Glutamatergic neuron (in vitro differentiated cells): Measurements from ENCODE around the gene ECE2. TPM values are rescaled to one million over a fixed set of nuclear protein-coding genes. Genes with fewer than 3 reads are reported as not detected.

ENCODE experiments used
- DNase-seq: peaks from one replicate; pipeline ENCODE4 v3.0.0; 2022
- H3K27ac Mint-ChIP-seq: one replicate; pipeline ENCODE4 v1.8.0; 2020; ENCODE audit warnings: mild to moderate bottlenecking, mixed read lengths, inconsistent platforms; ENCODE audit not compliant: unreplicated experiment
- H3K27me3 Mint-ChIP-seq: one replicate; pipeline ENCODE4 v1.8.0; 2020; ENCODE audit warnings: mild to moderate bottlenecking, moderate library complexity, mixed read lengths, inconsistent platforms; ENCODE audit not compliant: unreplicated experiment
- H3K36me3 Mint-ChIP-seq: one replicate; pipeline ENCODE4 v1.8.0; 2020; ENCODE audit warnings: mild to moderate bottlenecking, mixed read lengths, inconsistent platforms; ENCODE audit not compliant: unreplicated experiment
- H3K4me1 Mint-ChIP-seq: one replicate; pipeline ENCODE4 v1.8.0; 2020; ENCODE audit warnings: mild to moderate bottlenecking, low read depth, mixed read lengths, inconsistent platforms; ENCODE audit not compliant: unreplicated experiment
- H3K4me3 Mint-ChIP-seq: one replicate; pipeline ENCODE4 v1.8.0; 2020; ENCODE audit warnings: mild to moderate bottlenecking, mixed read lengths, inconsistent platforms; ENCODE audit not compliant: unreplicated experiment
- H3K9me3 Mint-ChIP-seq: one replicate; pipeline ENCODE4 v1.8.0; 2020; ENCODE audit warnings: mild to moderate bottlenecking, moderate library complexity, mixed read lengths, inconsistent platforms; ENCODE audit not compliant: unreplicated experiment
- total RNA-seq: library from RNA; stranded (reverse); fragmentation: NEBNext Ultra II Directional; extraction: Animal tissue kit (Norgen Biotek cat#: 25700); gene quantifications from one replicate; pipeline ENCODE4 v1.2.1, GENCODE V29; 2021; ENCODE audit not compliant: unreplicated experiment
- TF ChIP-seq, protein P1 (sequence below): fragments of 200-600 bp; sonication (generic); IDR thresholded peaks from one replicate; pipeline ENCODE4 v1.5.0; 2021; ENCODE audit not compliant: partially characterized antibody, unreplicated experiment

The ECE2 gene
- total RNA-seq, 1 donor from 2014 or later, result 1.6 TPM

DNA sequence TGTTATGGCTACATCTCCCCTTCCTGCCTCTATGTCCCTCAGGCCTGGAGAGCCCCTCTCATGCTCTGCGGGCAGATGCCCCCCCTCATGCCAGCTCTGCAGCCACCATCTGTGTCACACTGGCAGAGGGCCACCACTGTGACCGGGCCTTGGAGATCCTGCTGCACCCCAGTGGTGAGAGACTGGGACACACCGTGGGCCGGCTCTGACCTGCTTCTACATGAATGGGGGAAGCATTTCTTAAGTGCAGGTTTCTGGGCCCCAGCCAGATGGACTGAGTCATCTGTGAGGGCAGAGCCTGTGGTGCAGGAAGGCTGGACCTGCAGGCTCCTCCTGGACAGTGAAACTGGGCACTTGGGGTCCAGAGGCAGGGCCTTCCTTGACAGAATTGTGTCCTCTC lies 41.6 kb upstream of the ECE2 start:
- DNase-seq, result no peak
- Mint-ChIP-seq H3K9me3 (peaks cover 24% of the 10 kb centered on the region), H3K4me3 (peak overlapping the region; percentile 68), H3K4me1 (peaks cover 34% of the 10 kb centered on the region), H3K27me3 (peaks cover 17% of the 10 kb centered on the region), H3K27ac (peak overlapping the region; percentile 84), H3K36me3 (peaks cover 4% of the 10 kb centered on the region)
- TF ChIP-seq, protein P1, sequence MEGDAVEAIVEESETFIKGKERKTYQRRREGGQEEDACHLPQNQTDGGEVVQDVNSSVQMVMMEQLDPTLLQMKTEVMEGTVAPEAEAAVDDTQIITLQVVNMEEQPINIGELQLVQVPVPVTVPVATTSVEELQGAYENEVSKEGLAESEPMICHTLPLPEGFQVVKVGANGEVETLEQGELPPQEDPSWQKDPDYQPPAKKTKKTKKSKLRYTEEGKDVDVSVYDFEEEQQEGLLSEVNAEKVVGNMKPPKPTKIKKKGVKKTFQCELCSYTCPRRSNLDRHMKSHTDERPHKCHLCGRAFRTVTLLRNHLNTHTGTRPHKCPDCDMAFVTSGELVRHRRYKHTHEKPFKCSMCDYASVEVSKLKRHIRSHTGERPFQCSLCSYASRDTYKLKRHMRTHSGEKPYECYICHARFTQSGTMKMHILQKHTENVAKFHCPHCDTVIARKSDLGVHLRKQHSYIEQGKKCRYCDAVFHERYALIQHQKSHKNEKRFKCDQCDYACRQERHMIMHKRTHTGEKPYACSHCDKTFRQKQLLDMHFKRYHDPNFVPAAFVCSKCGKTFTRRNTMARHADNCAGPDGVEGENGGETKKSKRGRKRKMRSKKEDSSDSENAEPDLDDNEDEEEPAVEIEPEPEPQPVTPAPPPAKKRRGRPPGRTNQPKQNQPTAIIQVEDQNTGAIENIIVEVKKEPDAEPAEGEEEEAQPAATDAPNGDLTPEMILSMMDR, result no peak

DNA sequence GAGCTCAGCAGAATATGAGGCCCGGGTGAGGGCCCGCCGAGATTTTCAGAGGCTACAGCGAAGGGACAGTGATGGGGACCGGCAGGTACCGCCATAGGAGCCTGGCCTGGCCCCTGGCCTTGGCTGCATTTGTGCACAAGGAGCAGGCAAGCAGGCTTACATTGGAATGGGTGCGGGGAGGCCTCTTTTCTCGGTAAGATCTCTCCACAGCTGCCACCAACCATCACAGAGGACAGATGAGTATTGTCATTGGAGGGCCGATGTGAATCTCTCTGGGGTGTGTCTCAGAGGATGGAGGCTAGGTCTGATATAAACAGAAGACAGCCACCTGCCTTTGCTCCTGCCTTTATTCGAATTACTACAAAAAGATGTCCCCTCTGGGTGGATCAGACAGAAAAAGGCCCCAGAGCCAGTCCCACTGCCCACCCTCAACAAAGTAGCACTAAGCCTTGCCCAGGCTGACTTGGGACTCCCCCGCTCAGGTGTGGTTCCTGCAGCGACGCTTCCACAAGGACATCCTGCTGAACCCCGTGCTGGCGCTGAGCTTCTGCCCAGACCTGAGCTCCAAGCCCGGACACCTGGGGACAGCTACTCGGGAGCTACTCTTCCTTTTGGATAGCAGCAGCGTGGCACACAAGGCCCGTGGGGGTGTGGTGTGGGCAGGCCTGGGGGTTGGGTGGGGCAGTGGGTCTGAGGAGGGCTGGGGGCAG lies 41.0 kb upstream of the ECE2 start:
- DNase-seq, result no peak
- peaks cover 17% of the 10 kb centered on the region for H3K27me3 Mint-ChIP-seq
- peak overlapping the region; percentile 68 for H3K4me3 Mint-ChIP-seq

DNA sequence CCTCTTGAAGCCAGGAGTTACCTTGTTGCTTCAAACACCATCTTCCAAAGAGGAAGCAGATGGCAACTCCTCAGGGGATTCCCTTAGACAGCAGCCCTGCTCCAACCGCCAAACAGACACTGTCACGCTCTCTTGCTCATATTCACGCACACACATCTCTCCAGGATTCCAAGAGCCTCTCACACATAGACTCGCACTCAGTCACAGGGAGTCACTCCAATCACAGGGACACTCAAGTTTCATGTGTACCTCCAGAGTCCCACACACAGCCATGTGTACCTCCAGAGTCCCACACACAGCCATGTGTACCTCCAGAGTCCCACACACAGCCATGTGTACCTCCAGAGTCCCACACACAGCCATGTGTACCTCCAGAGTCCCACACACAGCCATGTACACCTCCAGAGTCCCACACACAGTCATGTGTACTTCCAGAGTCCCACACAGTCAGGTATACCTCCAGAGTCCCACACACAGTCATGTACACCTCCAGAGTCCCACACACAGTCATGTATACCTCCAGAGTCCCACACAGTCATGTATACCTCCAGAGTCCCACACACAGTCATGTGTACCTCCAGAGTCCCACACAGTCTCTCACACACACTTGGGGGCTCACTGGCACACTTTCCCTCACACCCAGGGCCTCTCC lies 40.3 kb upstream of the ECE2 start:
- H3K27me3 Mint-ChIP-seq, result peaks cover 19% of the 10 kb centered on the region
- no peak for DNase-seq
- peaks cover 4% of the 10 kb centered on the region for H3K36me3 Mint-ChIP-seq
- TF ChIP-seq, protein P1, result no peak
- H3K9me3 Mint-ChIP-seq, result peaks cover 26% of the 10 kb centered on the region
- H3K4me3 Mint-ChIP-seq, result peak overlapping the region; percentile 68
- peaks cover 34% of the 10 kb centered on the region for H3K4me1 Mint-ChIP-seq
- H3K27ac Mint-ChIP-seq, result peak overlapping the region; percentile 84

More for the DNA sequence above, 41.0 kb upstream of the ECE2 start:
- Mint-ChIP-seq H3K27ac (peak overlapping the region; percentile 84), H3K9me3 (peaks cover 24% of the 10 kb centered on the region), H3K36me3 (peaks cover 4% of the 10 kb centered on the region), H3K4me1 (peaks cover 34% of the 10 kb centered on the region)
- TF ChIP-seq, protein P1, result no peak

DNA sequence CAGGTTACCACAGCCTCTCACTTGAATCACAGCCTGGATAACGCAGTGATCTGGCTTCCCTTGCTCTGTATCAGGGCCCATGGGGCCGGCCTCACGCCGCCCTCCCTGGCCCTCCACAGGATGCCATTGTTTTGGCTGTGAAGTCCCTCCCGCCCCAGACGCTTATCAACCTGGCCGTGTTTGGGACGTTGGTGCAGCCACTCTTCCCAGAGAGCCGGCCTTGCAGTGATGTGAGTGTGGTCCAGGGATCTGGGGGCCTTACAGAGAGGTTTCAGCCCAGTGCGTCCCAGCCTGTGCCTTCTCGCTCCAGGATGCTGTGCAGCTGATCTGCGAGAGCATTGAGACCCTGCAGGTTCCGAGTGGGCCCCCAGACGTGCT lies 39.8 kb upstream of the ECE2 start:
- Mint-ChIP-seq H3K36me3 (peaks cover 4% of the 10 kb centered on the region), H3K9me3 (peaks cover 26% of the 10 kb centered on the region)

DNA sequence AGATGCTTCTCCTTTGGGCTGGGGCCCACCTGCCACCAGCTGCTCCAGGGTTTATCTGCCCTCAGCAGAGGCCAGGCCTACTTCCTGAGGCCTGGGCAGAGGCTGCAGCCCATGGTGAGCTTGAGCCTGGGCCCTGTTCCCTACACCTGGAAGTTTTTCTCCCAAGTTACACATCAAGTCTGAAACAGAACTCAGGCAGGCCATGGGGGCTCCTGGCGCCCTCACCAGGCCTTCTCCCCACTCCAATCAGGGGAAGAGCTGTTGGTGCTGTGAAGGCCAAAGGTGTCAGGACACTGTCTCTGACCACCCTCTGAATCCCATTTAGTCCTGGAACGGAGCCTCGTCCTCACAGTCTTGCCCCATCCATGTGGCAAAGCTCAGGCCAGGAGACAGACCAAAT lies 39.2 kb upstream of the ECE2 start:
- no peak overlapping the region for H3K4me3 Mint-ChIP-seq
- peaks cover 14% of the 10 kb centered on the region for H3K27me3 Mint-ChIP-seq
- H3K4me1 Mint-ChIP-seq, result peaks cover 34% of the 10 kb centered on the region
- TF ChIP-seq, protein P1, result no peak
- no peak for DNase-seq
- H3K27ac Mint-ChIP-seq, result peak overlapping the region; percentile 76
- peaks cover 22% of the 10 kb centered on the region for H3K9me3 Mint-ChIP-seq
- H3K36me3 Mint-ChIP-seq, result peaks cover 4% of the 10 kb centered on the region

More for the DNA sequence above, 39.8 kb upstream of the ECE2 start:
- DNase-seq, result no peak
- peaks cover 19% of the 10 kb centered on the region for H3K27me3 Mint-ChIP-seq
- H3K4me3 Mint-ChIP-seq, result peak overlapping the region; percentile 68
- peak overlapping the region; percentile 84 for H3K27ac Mint-ChIP-seq
- TF ChIP-seq, protein P1, result no peak
- H3K4me1 Mint-ChIP-seq, result peaks cover 34% of the 10 kb centered on the region
